Memory B cell (primary cell): ENCODE results near the gene ADCY9.
"Not testable (repeated sequence)": the region's sequence is repeated elsewhere in the genome, so short reads cannot be mapped to it uniquely, and the experiment has no call there.

Experiments
- ATAC-seq: fragments of 150-1000 bp; cut with Tn5 transposase; 2 replicates; pipeline ENCODE4 v1.10.0; 2021; ENCODE audit warnings: low read depth, mild to moderate bottlenecking, moderate library complexity
- DNase-seq, 2 donors: peaks; one replicate each; pipeline ENCODE4 v3.0.0; 2022; ENCODE audit warnings: low spot score in 2 of 2
- H3K27ac Mint-ChIP-seq: one replicate; pipeline ENCODE4 v1.8.0; 2022; ENCODE audit warnings: mild to moderate bottlenecking, moderate library complexity, mixed read lengths
- H3K27me3 Mint-ChIP-seq: one replicate; pipeline ENCODE4 v1.8.0; 2022; ENCODE audit warnings: mixed read lengths
- H3K36me3 Mint-ChIP-seq: one replicate; pipeline ENCODE4 v1.8.0; 2022; ENCODE audit warnings: mild to moderate bottlenecking, mixed read lengths
- H3K4me1 Mint-ChIP-seq: one replicate; pipeline ENCODE4 v1.8.0; 2022; ENCODE audit warnings: mixed read lengths
- H3K4me3 Mint-ChIP-seq: one replicate; pipeline ENCODE4 v1.8.0; 2022; ENCODE audit warnings: mild to moderate bottlenecking, moderate library complexity, mixed read lengths
- H3K9me3 Mint-ChIP-seq: one replicate; pipeline ENCODE4 v1.8.0; 2022; ENCODE audit warnings: mixed read lengths

The ADCY9 gene

DNA sequence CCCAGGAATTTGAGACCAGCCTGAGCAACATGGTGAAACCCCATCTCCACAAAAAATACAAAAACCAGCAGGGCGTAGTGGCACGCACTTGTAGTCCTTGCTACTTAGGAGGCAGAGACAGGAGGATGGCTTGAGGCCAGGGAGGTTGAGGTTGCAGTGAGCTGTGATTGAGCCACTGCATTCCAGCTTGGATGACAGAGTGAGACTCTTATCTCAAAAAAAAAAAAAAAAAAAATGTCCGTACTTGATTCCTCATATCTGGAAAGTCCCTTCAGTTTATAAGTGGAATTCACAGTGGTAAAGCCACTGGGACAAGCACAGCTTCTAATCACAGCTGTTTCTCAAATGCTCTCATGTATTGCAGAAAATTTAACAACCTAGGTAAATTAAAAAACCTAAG, 157.1 kb downstream of the ADCY9 start:
- ATAC-seq = no peak
- no peak for DNase-seq
- no peaks in the 10 kb centered on the region for H3K36me3 Mint-ChIP-seq
- H3K27ac Mint-ChIP-seq = no peak overlapping the region
- H3K4me3 Mint-ChIP-seq = no peak overlapping the region
- H3K4me1 Mint-ChIP-seq = peaks cover 5% of the 10 kb centered on the region
- no peaks in the 10 kb centered on the region for H3K9me3 Mint-ChIP-seq
- peaks cover 16% of the 10 kb centered on the region for H3K27me3 Mint-ChIP-seq

GRCh38 chr16:3957344-3957980, 158.8 kb downstream of the ADCY9 start:
- Mint-ChIP-seq H3K27ac (no peak overlapping the region), H3K36me3 (no peaks in the 10 kb centered on the region), H3K4me3 (no peak overlapping the region), H3K9me3 (no peaks in the 10 kb centered on the region), H3K27me3 (peaks cover 8% of the 10 kb centered on the region), H3K4me1 (peaks cover 2% of the 10 kb centered on the region)
- ATAC-seq = no peak
- no peak for DNase-seq

- Mint-ChIP-seq H3K27ac (no peak overlapping the region), H3K36me3 (no peaks in the 10 kb centered on the region), H3K9me3 (no peaks in the 10 kb centered on the region), H3K27me3 (peaks cover 14% of the 10 kb centered on the region), H3K4me3 (no peak overlapping the region), H3K4me1 (peaks cover 6% of the 10 kb centered on the region)
- DNase-seq (no peak), ATAC-seq (no peak)
These were observed 161.8 kb downstream of the ADCY9 start for GRCh38 chr16:3954411-3954921.

- ATAC-seq (no peak), DNase-seq (no peak)
- H3K4me1 Mint-ChIP-seq = peaks cover 6% of the 10 kb centered on the region
- H3K9me3 Mint-ChIP-seq = no peaks in the 10 kb centered on the region
- peaks cover 12% of the 10 kb centered on the region for H3K27me3 Mint-ChIP-seq
- no peak overlapping the region for H3K4me3 Mint-ChIP-seq
- H3K36me3 Mint-ChIP-seq = no peaks in the 10 kb centered on the region
- H3K27ac Mint-ChIP-seq = no peak overlapping the region
These were observed 162.4 kb downstream of the ADCY9 start for GRCh38 chr16:3953728-3954410.

DNA sequence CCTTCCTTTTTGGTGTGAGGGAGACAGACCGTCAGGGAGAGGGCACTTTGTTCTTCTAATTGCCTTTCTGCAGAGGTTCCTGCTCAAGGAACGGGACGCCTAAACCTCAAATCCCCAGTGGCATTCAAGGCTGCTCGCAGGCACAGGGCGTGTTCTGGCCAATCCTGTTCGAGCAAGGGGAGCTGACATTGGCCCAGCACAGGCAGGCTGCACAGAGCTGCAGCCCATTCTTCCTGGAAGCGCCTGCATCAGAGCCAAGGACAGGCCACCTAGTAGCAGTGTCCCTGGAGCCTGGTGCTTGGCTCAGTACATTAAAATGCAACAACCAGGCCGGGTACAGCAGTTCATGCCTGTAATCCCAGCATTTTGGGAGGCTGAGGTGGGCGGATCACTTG, 163.5 kb downstream of the ADCY9 start:
- peaks cover 6% of the 10 kb centered on the region for H3K4me1 Mint-ChIP-seq
- DNase-seq = no peak
- H3K36me3 Mint-ChIP-seq = no peaks in the 10 kb centered on the region
- H3K27ac Mint-ChIP-seq = no peak overlapping the region
- peak; percentile 35 for ATAC-seq
- H3K27me3 Mint-ChIP-seq = peaks cover 15% of the 10 kb centered on the region
- H3K4me3 Mint-ChIP-seq = no peak overlapping the region
- no peaks in the 10 kb centered on the region for H3K9me3 Mint-ChIP-seq

GRCh38 chr16:3951861-3952736, 164.1 kb downstream of the ADCY9 start:
- H3K4me1 Mint-ChIP-seq = peaks cover 6% of the 10 kb centered on the region
- H3K27ac Mint-ChIP-seq = no peak overlapping the region
- H3K4me3 Mint-ChIP-seq = no peak overlapping the region
- DNase-seq (no peak), ATAC-seq (no peak)
- H3K27me3 Mint-ChIP-seq = peaks cover 11% of the 10 kb centered on the region
- H3K36me3 Mint-ChIP-seq = no peaks in the 10 kb centered on the region
- no peaks in the 10 kb centered on the region for H3K9me3 Mint-ChIP-seq

- not testable (repeated sequence) for H3K36me3 Mint-ChIP-seq, H3K4me1 Mint-ChIP-seq, DNase-seq, H3K4me3 Mint-ChIP-seq, H3K9me3 Mint-ChIP-seq, H3K27ac Mint-ChIP-seq, ATAC-seq
- H3K27me3 Mint-ChIP-seq = peaks cover 11% of the 10 kb centered on the region
These were observed 164.9 kb downstream of the ADCY9 start for GRCh38 chr16:3951380-3951779.

GRCh38 chr16:3950343-3951193, 165.7 kb downstream of the ADCY9 start:
- ATAC-seq = no peak
- no peak overlapping the region for H3K27ac Mint-ChIP-seq
- no peaks in the 10 kb centered on the region for H3K9me3 Mint-ChIP-seq
- peaks cover 6% of the 10 kb centered on the region for H3K4me1 Mint-ChIP-seq
- peaks cover 11% of the 10 kb centered on the region for H3K27me3 Mint-ChIP-seq
- H3K4me3 Mint-ChIP-seq = no peak overlapping the region
- DNase-seq = no peak
- no peaks in the 10 kb centered on the region for H3K36me3 Mint-ChIP-seq

- H3K4me3 Mint-ChIP-seq = no peak overlapping the region
- H3K27me3 Mint-ChIP-seq = peaks cover 11% of the 10 kb centered on the region
- H3K9me3 Mint-ChIP-seq = no peaks in the 10 kb centered on the region
- ATAC-seq (no peak), DNase-seq (no peak)
- H3K4me1 Mint-ChIP-seq = peaks cover 6% of the 10 kb centered on the region
- no peaks in the 10 kb centered on the region for H3K36me3 Mint-ChIP-seq
- H3K27ac Mint-ChIP-seq = no peak overlapping the region
These were observed 166.3 kb downstream of the ADCY9 start for GRCh38 chr16:3949946-3950342.

- H3K4me3 Mint-ChIP-seq = no peak overlapping the region
- no peaks in the 10 kb centered on the region for H3K36me3 Mint-ChIP-seq
- peaks cover 6% of the 10 kb centered on the region for H3K4me1 Mint-ChIP-seq
- DNase-seq = no peak
- H3K27ac Mint-ChIP-seq = no peak overlapping the region
- H3K9me3 Mint-ChIP-seq = no peaks in the 10 kb centered on the region
- ATAC-seq = no peak
- H3K27me3 Mint-ChIP-seq = peaks cover 10% of the 10 kb centered on the region
These were observed 167.0 kb downstream of the ADCY9 start for GRCh38 chr16:3949287-3949686.

- Mint-ChIP-seq H3K9me3 (no peaks in the 10 kb centered on the region), H3K27ac (no peak overlapping the region), H3K36me3 (no peaks in the 10 kb centered on the region), H3K27me3 (peaks cover 10% of the 10 kb centered on the region), H3K4me1 (peaks cover 6% of the 10 kb centered on the region), H3K4me3 (no peak overlapping the region)
- no peak for DNase-seq
- ATAC-seq = no peak
These were observed 167.8 kb downstream of the ADCY9 start for GRCh38 chr16:3948378-3948995.

DNA sequence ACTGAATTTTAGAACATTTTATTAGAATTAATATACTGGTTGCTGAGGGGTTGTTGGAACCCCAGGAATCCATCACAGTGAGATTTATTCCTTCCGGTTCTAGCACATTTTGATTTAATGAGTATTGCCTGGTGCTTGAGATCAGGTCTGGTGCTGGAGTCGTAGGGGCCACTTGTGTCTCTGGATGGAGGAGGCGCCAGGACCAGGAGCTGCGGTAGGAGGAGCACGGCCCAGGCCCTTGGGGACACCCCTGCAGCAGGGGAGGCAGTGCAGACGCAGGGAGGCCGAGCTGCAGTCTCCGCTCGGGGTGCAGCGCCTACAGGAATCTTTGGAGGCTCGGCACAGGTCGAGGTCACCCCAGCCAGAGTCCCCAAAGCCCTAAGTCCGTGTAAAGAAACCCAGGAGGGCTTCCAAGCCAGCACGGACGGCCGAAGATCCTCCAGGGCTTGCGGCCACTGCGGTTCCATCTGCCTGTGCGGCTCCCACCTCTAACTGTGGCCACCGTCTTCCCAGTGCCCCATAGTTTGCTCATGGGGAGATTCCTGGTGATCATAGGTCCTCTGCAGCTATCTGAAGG, 169.6 kb downstream of the ADCY9 start:
- Mint-ChIP-seq H3K27me3 (peaks cover 8% of the 10 kb centered on the region), H3K27ac (no peak overlapping the region), H3K36me3 (no peaks in the 10 kb centered on the region), H3K4me1 (peaks cover 3% of the 10 kb centered on the region), H3K4me3 (no peak overlapping the region), H3K9me3 (peaks cover 2% of the 10 kb centered on the region)
- ATAC-seq (no peak), DNase-seq (no peak)
